Testis (tissue), 5 donors: ENCODE results near the gene SPATA2L. TPM values are rescaled to one million over a fixed set of nuclear protein-coding genes. Genes with fewer than 3 reads are reported as not detected.

Source experiments
- DNase-seq: peaks from one replicate; pipeline ENCODE4 v3.0.0-alpha.2; 2019
- H3K27ac ChIP-seq, 2 donors: fragments of 200-600 bp; sonication (generic); one replicate each; pipeline ENCODE4 v1.5.1; 2019
- H3K27me3 ChIP-seq: fragments of 200-600 bp; sonication (generic); one replicate; pipeline ENCODE4 v1.5.1; 2019
- H3K36me3 ChIP-seq: fragments of 200-600 bp; sonication (generic); one replicate; pipeline ENCODE4 v1.5.1; 2017; ENCODE audit warnings: low read depth; ENCODE audit errors: missing control alignments
- H3K4me1 ChIP-seq: fragments of 200-600 bp; sonication (generic); one replicate; pipeline ENCODE4 v1.5.1; 2019
- H3K4me3 ChIP-seq, 2 donors: fragments of 200-600 bp; sonication (generic); one replicate each; pipeline ENCODE4 v1.5.1; 2017 to 2019
- H3K9me3 ChIP-seq: fragments of 200-600 bp; sonication (generic); one replicate; pipeline ENCODE4 v1.5.1; 2017
- CTCF ChIP-seq, 3 experiments: fragments of 450-650 bp in 2 of 3; fragments of 200-600 bp in 1 of 3; sonication (generic) in 1 of 3; IDR thresholded peaks; one replicate each; pipeline ENCODE4 v1.5.1; 2016 to 2019; ENCODE audit warnings: antibody characterized with exemption in 3 of 3, mild to moderate bottlenecking in 2 of 3, moderate library complexity in 1 of 3
- POLR2A ChIP-seq: fragments of 450-650 bp; IDR thresholded peaks from one replicate; pipeline ENCODE4 v1.6.1; 2017; ENCODE audit warnings: antibody characterized with exemption, mild to moderate bottlenecking, moderate library complexity
- WGBS, 2 donors: methylation state at CpG; one replicate each; pipeline ENCODE4 v1.1.5; 2018; 5-methylcytosine and 5-hydroxymethylcytosine counted together
- intact Hi-C: fragments of 100-400 bp; cut with DNase I; formaldehyde crosslinking; loops from one replicate; pipeline ENCODE4 v1.15.1; 2023; ENCODE audit warnings: low total_unique reads
- long read RNA-seq, 2 donors: transcript quantifications; one replicate each; lab custom pipeline, GENCODE V29; 2026
- polyA plus RNA-seq: library from polyadenylated mRNA; stranded (reverse); fragments of 350-450 nt; fragmentation: Illumina TruSeq; extraction: RNeasy Lipid Tissue Mini Kit (QIAGEN cat#74804); gene quantifications from one replicate; pipeline ENCODE4 v1.2.3, GENCODE V29; 2014; ENCODE audit warnings: low read depth, low replicate concordance; ENCODE audit not compliant: insufficient read depth
- total RNA-seq, 2 donors: library from RNA; depleted of rRNA; stranded (reverse); fragments of >200 nt; gene quantifications; one replicate each; pipeline ENCODE4 v1.2.3, GENCODE V29; 2016

The SPATA2L gene
- total RNA-seq (10 to 100 TPM; 13.9 to 14.4 TPM), polyA plus RNA-seq (4.9 TPM)
- long read RNA-seq, donor 1, partial matches to known transcripts: 0 of 1 reads
- long read RNA-seq, donor 1, other reads (novel, unspliced or antisense): 0 of 1 reads
- long read RNA-seq, donor 2, partial matches to known transcripts: 0 of 1 reads
- long read RNA-seq, donor 2, other reads (novel, unspliced or antisense): 0 of 1 reads

GRCh38 chr16:89701425-89702406 is at the start of gene SPATA2L:
SPATA2L (minus strand) TSS chr16:89701705; CDS start chr16:89701232, 473 bp downstream.
- no peaks in the 10 kb centered on the region for H3K9me3 ChIP-seq
- peaks cover 13% of the 10 kb centered on the region for H3K4me1 ChIP-seq
- DNase-seq: peak; percentile 94
- TF ChIP-seq CTCF (IDR thresholded peaks at IDR 0.05): no peak
- peak; percentile 75 for TF ChIP-seq POLR2A
- 1 to 2% methylated on average over 10 to 93 of the region's 97 CpGs for WGBS, 2 donors
- no peaks in the 10 kb centered on the region for H3K27me3 ChIP-seq
- H3K36me3 ChIP-seq: no peaks in the 10 kb centered on the region
- peak within 1 kb of the TSS; percentile 65 to 80 for H3K4me3 ChIP-seq
- intact Hi-C loops: no loop called here
- H3K27ac ChIP-seq: peak within 1 kb of the TSS; percentile 73 to 85

- H3K27me3 ChIP-seq: no peaks in the 10 kb centered on the region
- peaks cover 5% of the 10 kb centered on the region for H3K4me1 ChIP-seq
- TF ChIP-seq POLR2A (no peak), CTCF (IDR thresholded peaks at IDR 0.05) (no peak)
- DNase-seq: no peak
- H3K4me3 ChIP-seq: no peak overlapping the region
- no peaks in the 10 kb centered on the region for H3K36me3 ChIP-seq
- WGBS, 2 donors: 76 to 79% methylated on average over 9 to 10 of the region's 10 CpGs
- no peak overlapping the region for H3K27ac ChIP-seq
- no peaks in the 10 kb centered on the region for H3K9me3 ChIP-seq
- intact Hi-C loops: no loop called here
Measured at GRCh38 chr16:89749637-89750036, 48.1 kb upstream of the SPATA2L start.

- no peak overlapping the region for H3K27ac ChIP-seq
- no peaks in the 10 kb centered on the region for H3K9me3 ChIP-seq
- intact Hi-C loops: no loop called here
- no peaks in the 10 kb centered on the region for H3K27me3 ChIP-seq
- H3K4me3 ChIP-seq: no peak overlapping the region
- 91 to 95% methylated on average over 11 of the region's 11 CpGs for WGBS, 2 donors
- H3K4me1 ChIP-seq: peaks cover 8% of the 10 kb centered on the region
- H3K36me3 ChIP-seq: no peaks in the 10 kb centered on the region
- no peak for DNase-seq
- TF ChIP-seq POLR2A: no peak
- TF ChIP-seq CTCF (IDR thresholded peaks at IDR 0.05): no peak
Measured at GRCh38 chr16:89748921-89749320, 47.4 kb upstream of the SPATA2L start.

- Histone ChIP-seq H3K9me3 (no peaks in the 10 kb centered on the region), H3K36me3 (no peaks in the 10 kb centered on the region), H3K27me3 (no peaks in the 10 kb centered on the region), H3K4me1 (peaks cover 13% of the 10 kb centered on the region), H3K4me3 (no peak overlapping the region), H3K27ac (no peak overlapping the region)
- no peak for DNase-seq
- WGBS, 2 donors: 91 to 94% methylated on average over 9 of the region's 9 CpGs
- intact Hi-C loops: no loop called here
- no peak for TF ChIP-seq POLR2A
- no peak for TF ChIP-seq CTCF (IDR thresholded peaks at IDR 0.05)
Measured at GRCh38 chr16:89748076-89748475, 46.6 kb upstream of the SPATA2L start.
